NCI-H2196 (cell line): Measurements from ENCODE around the gene SH3BP2.

ENCODE experiments used
- DNase-seq: peaks from one replicate; lab custom pipeline; 2025; ENCODE audit not compliant: unreplicated experiment; lab: John Stamatoyannopoulos, UW

Gene SH3BP2

GRCh38 chr4:2869659-2870058, 76.8 kb downstream of the SH3BP2 start:
- no peak for DNase-seq

GRCh38 chr4:2870082-2870481, 77.2 kb downstream of the SH3BP2 start:
- no peak for DNase-seq

- DNase-seq = no peak
These were observed 78.6 kb downstream of the SH3BP2 start for GRCh38 chr4:2871466-2871865.

GRCh38 chr4:2871911-2872310, 79.0 kb downstream of the SH3BP2 start:
- DNase-seq = no peak

- no peak for DNase-seq
These were observed 80.4 kb downstream of the SH3BP2 start for GRCh38 chr4:2873329-2873728.

GRCh38 chr4:2874861-2875260, 82.0 kb downstream of the SH3BP2 start:
- DNase-seq = no peak

GRCh38 chr4:2875556-2875955, 82.7 kb downstream of the SH3BP2 start:
- no peak for DNase-seq

GRCh38 chr4:2878346-2878745, 85.5 kb downstream of the SH3BP2 start:
- DNase-seq = no peak

- no peak for DNase-seq
These were observed 86.1 kb downstream of the SH3BP2 start for GRCh38 chr4:2879026-2879425.

GRCh38 chr4:2881431-2881830, 88.5 kb downstream of the SH3BP2 start:
- DNase-seq = no peak

- no peak for DNase-seq
These were observed 89.5 kb downstream of the SH3BP2 start for GRCh38 chr4:2882341-2882740.

GRCh38 chr4:2886161-2886560, 93.3 kb downstream of the SH3BP2 start:
- no peak for DNase-seq

- DNase-seq = no peak
These were observed 93.7 kb downstream of the SH3BP2 start for GRCh38 chr4:2886622-2887021.

- DNase-seq = no peak
These were observed 94.5 kb downstream of the SH3BP2 start for GRCh38 chr4:2887343-2887742.

- no peak for DNase-seq
These were observed 96.0 kb downstream of the SH3BP2 start for GRCh38 chr4:2888886-2889285.
